Activated CD8-positive, alpha-beta memory T cell treated with anti-CD3 and anti-CD28 coated beads, Interleukin-2, amount 50 U/mL, for 48 hours (primary cell): ENCODE data around the gene LRG1.
A peak's percentile ranks its signal among the peaks of the same experiment; 100 is the strongest.

Source experiments
- DNase-seq: peaks from one replicate; pipeline ENCODE4 v3.0.0-alpha.2; 2020

The LRG1 gene

GRCh38 chr19:4539693-4540581, at the start of gene LRG1:
Gene LRG1 (minus strand): TSS chr19:4540036. CDS start chr19:4540013, 23 bp downstream.
- no peak for DNase-seq

- no peak for DNase-seq
These were observed 48.5 kb upstream of the LRG1 start for GRCh38 chr19:4588291-4588761.

- no peak for DNase-seq
These were observed 47.7 kb upstream of the LRG1 start for GRCh38 chr19:4587527-4587926.

- no peak for DNase-seq
These were observed 46.9 kb upstream of the LRG1 start for GRCh38 chr19:4586691-4587090.

- DNase-seq, result no peak
These were observed 46.4 kb upstream of the LRG1 start for GRCh38 chr19:4586245-4586644.

GRCh38 chr19:4585556-4585955, 45.7 kb upstream of the LRG1 start:
- no peak for DNase-seq

GRCh38 chr19:4584670-4585460, 45.0 kb upstream of the LRG1 start:
- DNase-seq, result no peak

- peak; percentile 74 for DNase-seq
These were observed 44.3 kb upstream of the LRG1 start for GRCh38 chr19:4583961-4584669.

GRCh38 chr19:4582980-4583842, 43.4 kb upstream of the LRG1 start:
- no peak for DNase-seq

- no peak for DNase-seq
These were observed 42.1 kb upstream of the LRG1 start for GRCh38 chr19:4581666-4582553.

GRCh38 chr19:4580961-4581665, 41.3 kb upstream of the LRG1 start:
- DNase-seq, result no peak

- DNase-seq, result no peak
These were observed 40.4 kb upstream of the LRG1 start for GRCh38 chr19:4580021-4580901.

GRCh38 chr19:4579389-4579788, 39.6 kb upstream of the LRG1 start:
- DNase-seq, result no peak

- no peak for DNase-seq
These were observed 38.9 kb upstream of the LRG1 start for GRCh38 chr19:4578552-4579248.

GRCh38 chr19:4577020-4577782, 37.4 kb upstream of the LRG1 start:
- no peak for DNase-seq

- DNase-seq, result peak; percentile 90
These were observed 36.4 kb upstream of the LRG1 start for GRCh38 chr19:4576016-4576933.
